NCI-H187 treated with DMSO at 0.1 percent for 48 hours (cell line): ENCODE results near the gene CDC42SE2.
"Not testable (repeated sequence)": the region's sequence is repeated elsewhere in the genome, so short reads cannot be mapped to it uniquely, and the experiment has no call there.

Experiments
- DNase-seq: peaks from one replicate; lab custom pipeline; 2025; lab: John Stamatoyannopoulos, UW

CDC42SE2 gene

GRCh38 chr5:131277875-131278740 lies 14.3 kb downstream of the CDC42SE2 start:
- DNase-seq, result no peak

GRCh38 chr5:131278741-131279124 lies 14.9 kb downstream of the CDC42SE2 start:
- DNase-seq, result not testable (repeated sequence)

GRCh38 chr5:131279204-131279603 lies 15.4 kb downstream of the CDC42SE2 start:
- no peak for DNase-seq

- DNase-seq, result no peak
Measured at GRCh38 chr5:131280417-131280816, 16.6 kb downstream of the CDC42SE2 start.

GRCh38 chr5:131281133-131281867 lies 17.4 kb downstream of the CDC42SE2 start:
- no peak for DNase-seq

GRCh38 chr5:131281868-131282234 lies 18.0 kb downstream of the CDC42SE2 start:
- no peak for DNase-seq

- DNase-seq, result no peak
Measured at GRCh38 chr5:131282235-131282634, 18.4 kb downstream of the CDC42SE2 start.

GRCh38 chr5:131285703-131286399 lies 22.0 kb downstream of the CDC42SE2 start:
- DNase-seq, result no peak

GRCh38 chr5:131286400-131286715 lies 22.5 kb downstream of the CDC42SE2 start:
- DNase-seq, result no peak

GRCh38 chr5:131288328-131288727 lies 24.5 kb downstream of the CDC42SE2 start:
- no peak for DNase-seq

- DNase-seq, result no peak
Measured at GRCh38 chr5:131289738-131290137, 25.9 kb downstream of the CDC42SE2 start.

- no peak for DNase-seq
Measured at GRCh38 chr5:131296213-131296672, 32.4 kb downstream of the CDC42SE2 start.

- DNase-seq, result no peak
Measured at GRCh38 chr5:131297886-131298285, 34.0 kb downstream of the CDC42SE2 start.

- DNase-seq, result no peak
Measured at GRCh38 chr5:131299465-131299864, 35.6 kb downstream of the CDC42SE2 start.

- DNase-seq, result no peak
Measured at GRCh38 chr5:131302506-131302905, 38.7 kb downstream of the CDC42SE2 start.

GRCh38 chr5:131303537-131303936 lies 39.7 kb downstream of the CDC42SE2 start:
- no peak for DNase-seq

- no peak for DNase-seq
Measured at GRCh38 chr5:131304414-131304813, 40.6 kb downstream of the CDC42SE2 start.

GRCh38 chr5:131305138-131305689 lies 41.4 kb downstream of the CDC42SE2 start:
- no peak for DNase-seq

- no peak for DNase-seq
Measured at GRCh38 chr5:131305906-131306305, 42.1 kb downstream of the CDC42SE2 start.

- DNase-seq, result not testable (repeated sequence)
Measured at GRCh38 chr5:131312235-131312772, 48.5 kb downstream of the CDC42SE2 start.

GRCh38 chr5:131316026-131316425 lies 52.2 kb downstream of the CDC42SE2 start:
- no peak for DNase-seq

- no peak for DNase-seq
Measured at GRCh38 chr5:131316822-131317221, 53.0 kb downstream of the CDC42SE2 start.
